T47D (cell line): ENCODE results near the gene UBE2L5.

Experiments used
- DNase-seq, 2 experiments: peaks; one replicate each; pipeline versions ENCODE4 v3.0.0 to v3.0.0-alpha.2; 2011 to 2012; ENCODE audit warnings: low read depth in 1 of 2, low spot score in 1 of 2
- JUND ChIP-seq: IDR thresholded peaks from 2 replicates; pipeline ENCODE4 v1.6.1; 2012; ENCODE audit warnings: low read depth
- in situ Hi-C: cut with HindIII; loops from 2 replicates; pipeline ENCODE4 v1.10.0; 2016; ENCODE audit warnings: low sequenced_read_pairs, low pct_unique_long_range_greater_than_20kb

UBE2L5 gene

DNA sequence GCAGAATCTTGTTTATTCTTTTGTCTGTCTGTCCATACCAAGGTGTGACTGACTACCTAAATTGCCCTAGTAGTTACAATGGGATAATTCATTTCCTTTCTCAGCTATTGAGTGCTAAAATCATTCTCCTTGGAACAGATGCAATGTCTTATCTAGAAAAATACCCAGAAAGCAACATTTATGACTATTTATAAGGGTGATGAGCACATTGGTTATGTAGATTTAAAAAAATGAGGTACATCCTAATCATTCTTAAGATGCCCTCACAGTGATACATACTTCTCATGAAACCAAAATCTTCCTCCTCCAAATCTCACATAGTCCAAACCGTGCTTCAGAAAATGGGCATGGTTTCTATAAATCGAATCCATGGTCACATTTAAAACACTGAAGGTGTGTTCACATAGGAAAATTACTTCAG lies 11.6 kb upstream of the UBE2L5 start:
- DNase-seq = no peak
- no peak for TF ChIP-seq JUND
- in situ Hi-C loops = no loop called here

DNA sequence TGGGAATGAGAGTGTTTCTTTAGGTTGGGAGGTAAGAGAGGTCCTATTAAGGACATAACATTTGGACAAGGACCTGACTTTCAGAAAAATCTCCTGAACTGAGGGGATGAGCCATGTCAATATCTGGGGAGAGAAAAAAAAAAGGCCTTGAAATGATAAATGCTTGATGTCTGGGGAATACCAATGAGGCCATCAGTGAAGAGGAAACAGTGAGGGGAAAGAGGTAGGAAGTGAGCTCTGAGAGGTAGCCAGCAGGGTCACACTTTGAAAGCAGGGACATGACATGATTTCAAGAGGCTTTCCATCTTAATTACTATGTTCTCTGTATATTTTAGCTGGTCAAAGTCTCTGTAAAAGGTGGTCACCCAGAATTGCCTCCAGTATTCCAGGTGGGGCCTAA lies 9.9 kb upstream of the UBE2L5 start:
- no peak for TF ChIP-seq JUND
- DNase-seq = no peak
- in situ Hi-C loops = no loop called here

DNA sequence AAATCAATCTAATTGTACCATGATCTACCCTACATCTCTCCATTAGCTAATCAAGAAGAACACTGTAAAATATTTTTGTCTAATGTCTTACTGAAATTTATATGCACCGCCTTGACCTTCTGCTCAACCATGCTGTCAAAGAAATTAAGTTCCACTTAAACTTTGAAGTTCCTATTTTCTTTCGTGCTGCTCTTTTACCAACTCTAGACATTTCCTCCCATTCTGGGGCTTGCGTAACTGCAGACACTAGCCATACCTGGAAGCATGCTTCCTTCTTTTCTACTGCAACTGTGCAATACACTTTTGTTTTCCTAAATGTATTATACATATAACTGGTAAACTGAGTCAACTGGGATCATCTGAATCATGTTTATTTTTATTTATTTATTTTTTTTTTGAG lies 8.5 kb upstream of the UBE2L5 start:
- no peak for DNase-seq
- in situ Hi-C loops = no loop called here
- TF ChIP-seq JUND = no peak

DNA sequence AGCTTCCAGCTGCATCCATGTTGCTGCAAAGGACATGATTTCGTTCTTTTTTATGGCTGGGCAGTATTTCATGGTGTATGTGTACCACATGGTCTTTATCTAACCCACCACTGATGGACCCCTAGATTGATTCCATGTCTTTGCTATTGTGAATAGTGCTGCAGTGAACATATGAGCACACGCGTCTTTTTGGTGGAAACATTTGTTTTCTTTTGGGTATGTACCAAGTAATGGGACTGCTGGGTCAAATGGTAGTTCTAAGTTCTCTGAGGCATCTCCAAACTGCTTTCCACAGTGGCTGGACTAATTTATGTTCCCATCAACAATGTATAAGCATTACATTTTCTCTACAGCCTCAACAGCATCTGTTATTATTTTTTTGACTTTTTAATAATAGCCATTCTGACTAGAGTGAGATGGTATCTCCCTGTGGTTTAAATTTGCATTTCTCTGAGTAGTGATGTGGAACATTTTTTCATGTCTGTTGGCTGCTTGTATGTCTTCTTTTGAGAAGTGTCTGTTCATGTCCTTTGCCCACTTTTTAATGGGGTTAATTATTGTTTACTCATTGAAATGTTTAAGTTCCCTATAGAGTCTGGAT lies 6.8 kb upstream of the UBE2L5 start:
- in situ Hi-C loops = no loop called here
- DNase-seq = no peak
- TF ChIP-seq JUND = no peak

DNA sequence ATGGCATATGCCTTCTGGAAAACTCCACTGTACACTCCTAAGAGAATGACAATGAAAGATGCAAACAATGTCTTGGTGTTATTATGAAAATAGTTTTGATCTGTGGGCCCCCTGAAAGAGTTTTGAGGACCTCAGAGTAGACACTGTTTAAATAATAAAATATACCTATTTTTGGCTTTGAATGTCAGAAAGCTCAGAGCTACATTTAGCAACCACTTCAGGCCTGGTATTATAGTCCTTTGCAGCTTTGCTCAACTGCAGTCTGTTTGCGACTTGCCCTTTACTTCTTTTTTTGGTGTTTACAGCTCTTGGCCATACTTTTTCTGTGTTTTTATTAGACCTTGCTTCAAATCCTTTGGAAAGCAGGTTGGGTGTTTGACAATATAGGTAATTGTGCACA lies 5.8 kb upstream of the UBE2L5 start:
- in situ Hi-C loops = no loop called here
- no peak for DNase-seq
- no peak for TF ChIP-seq JUND

DNA sequence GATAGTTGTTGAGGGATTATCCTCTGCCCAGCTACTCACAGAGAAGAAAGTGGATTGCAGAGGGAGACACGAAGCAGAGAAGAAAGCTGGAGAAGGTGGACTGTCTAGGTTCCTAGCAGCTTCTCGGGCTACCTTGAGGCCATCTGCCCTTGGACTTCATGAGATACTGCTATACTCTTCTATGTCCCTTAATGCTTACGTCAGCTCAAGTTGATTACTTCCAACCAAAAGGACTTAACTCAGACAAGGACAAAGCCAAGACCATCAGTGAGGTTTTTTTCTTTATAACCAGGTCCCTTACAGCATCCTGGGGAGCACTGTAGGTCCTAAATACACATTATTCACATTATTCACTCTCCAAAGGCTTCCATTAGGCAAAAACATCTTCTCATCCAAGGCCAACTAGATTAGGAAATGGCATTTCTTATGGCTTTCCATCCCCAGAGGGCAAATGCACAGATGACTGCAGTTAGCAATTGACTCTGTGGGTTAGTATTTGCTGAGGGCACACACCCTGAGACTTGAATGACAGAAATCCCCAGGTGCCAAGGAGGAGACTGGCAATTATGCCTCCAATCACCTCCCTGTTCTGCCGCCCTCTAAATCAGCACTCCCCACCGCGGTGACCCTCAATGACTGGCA lies 4.1 kb upstream of the UBE2L5 start:
- no peak for DNase-seq
- in situ Hi-C loops = no loop called here
- no peak for TF ChIP-seq JUND

DNA sequence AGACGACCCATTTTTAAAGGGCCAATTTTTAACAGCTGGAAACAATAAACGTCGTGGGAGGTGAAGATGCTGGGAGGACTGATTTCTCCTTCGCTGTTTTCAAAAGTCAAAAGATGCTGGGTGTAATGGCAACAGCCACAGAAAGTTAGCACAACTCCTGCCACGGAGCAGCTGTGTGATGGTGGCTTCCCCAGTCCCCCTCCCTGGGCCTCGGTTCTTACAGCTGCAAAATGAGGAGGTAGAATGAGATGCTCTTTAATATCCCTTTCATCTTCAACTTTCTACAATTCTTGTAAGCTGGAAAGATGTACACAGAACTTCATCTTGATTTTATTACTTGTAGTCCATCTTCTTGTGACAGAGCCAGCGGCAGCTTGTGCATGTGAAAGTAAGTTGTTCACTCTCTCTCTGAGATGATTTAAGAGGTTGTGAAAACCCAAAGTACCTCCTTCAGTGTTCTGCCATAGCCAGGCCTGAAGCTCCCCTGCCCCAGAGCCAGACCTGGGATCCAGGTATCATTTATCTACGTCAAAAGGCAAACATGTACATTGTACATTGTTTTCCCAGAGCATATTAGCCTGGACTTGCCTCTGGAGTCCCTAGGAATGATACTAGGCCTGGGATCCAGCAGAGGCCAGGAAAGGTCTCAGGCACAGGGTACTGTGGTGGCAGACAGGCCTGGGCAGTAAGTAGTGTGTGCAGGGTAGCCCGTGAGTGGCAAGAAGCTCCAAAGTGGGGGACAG lies 3.4 kb upstream of the UBE2L5 start:
- no peak for TF ChIP-seq JUND
- in situ Hi-C loops = no loop called here
- no peak for DNase-seq

DNA sequence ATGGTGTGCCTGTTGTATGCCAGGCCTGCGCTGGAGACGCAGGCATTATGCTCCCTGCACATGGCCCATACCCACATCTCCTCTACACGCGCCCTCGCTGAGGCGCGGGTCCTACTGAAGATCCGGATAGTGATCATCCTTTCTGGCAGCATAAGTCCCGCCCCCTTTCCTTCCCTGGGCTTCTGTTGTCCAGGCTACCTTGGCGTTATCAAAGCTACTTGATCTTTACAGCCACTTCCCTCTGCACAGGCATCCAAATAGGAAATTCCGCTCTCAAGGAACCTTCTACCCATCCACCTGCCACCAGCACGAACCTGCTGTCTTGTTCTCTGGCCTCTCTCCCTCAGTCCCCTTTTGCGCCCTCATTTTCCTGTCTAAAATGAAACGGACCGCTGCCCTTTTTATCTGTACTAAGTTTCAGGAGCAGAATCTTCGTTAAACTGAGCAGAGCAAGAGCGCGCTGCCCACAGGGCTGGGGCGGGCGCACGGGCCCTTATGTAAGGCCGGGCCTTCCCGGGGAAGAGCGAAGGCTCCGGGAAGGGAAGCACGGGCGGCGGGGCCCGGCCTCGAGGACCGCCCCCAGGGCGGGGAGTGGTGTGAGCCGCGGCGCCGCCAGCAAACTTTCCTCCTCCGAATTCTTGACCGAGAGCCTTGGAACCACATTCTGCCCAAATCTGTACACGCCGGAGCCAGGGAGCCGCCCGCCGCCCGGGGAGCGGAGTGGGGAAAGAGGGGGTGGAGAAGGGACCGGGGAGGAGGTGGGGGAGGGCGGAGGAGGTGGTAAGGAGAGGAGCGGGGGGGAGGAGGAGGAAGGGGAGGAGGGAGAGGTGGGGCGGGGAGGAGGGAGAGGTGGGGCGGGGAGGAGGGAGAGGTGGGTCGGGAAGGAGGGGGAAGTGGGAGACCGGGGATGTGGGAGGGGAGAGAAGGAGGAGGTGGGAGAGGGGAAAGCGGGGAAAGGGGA lies 920 bp upstream of the UBE2L5 start:
- peak; percentile 35 to 86 for DNase-seq
- no peak for TF ChIP-seq JUND
- in situ Hi-C loops = no loop called here

DNA sequence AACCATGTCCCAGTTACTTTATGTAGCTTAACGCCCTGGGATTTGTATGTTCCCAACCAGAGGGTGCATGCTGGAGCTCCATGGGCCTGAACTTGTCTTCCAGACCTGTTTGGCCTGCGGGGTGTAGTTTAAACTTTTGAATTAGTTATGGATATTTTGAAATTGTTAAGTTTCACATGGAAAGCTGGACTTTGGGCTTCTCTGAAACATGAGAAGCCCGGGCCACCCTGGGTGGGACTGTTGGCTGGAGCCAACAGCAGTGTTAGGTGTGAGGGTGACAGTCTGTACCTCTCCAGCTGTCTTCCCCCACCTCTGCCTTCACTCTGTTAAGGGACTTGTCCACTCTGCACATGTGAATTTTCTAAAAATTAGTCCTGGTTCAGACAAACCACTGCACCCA lies 1.6 kb downstream of the UBE2L5 start:
- no peak for DNase-seq
- in situ Hi-C loops = no loop called here
- no peak for TF ChIP-seq JUND

DNA sequence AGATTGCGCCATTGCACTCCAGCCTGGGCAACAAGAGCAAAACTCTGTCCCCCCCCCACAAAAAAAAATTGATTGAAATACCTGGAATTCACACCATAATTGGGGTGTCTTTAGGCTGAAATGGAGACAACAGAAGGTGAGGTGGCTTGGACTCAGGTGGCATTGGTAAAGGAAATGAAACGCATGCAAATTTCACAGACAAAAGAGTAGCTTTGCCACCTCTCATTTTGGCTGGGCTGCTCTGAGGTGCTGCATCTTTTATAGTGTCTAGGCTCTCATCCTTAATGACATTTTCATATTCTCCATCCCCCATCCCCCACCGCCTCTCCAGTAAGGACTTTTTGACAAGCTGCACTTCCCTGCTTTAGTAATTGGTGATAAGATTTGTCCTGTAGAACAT lies 6.9 kb downstream of the UBE2L5 start:
- TF ChIP-seq JUND = no peak
- DNase-seq = no peak
- in situ Hi-C loops = no loop called here

DNA sequence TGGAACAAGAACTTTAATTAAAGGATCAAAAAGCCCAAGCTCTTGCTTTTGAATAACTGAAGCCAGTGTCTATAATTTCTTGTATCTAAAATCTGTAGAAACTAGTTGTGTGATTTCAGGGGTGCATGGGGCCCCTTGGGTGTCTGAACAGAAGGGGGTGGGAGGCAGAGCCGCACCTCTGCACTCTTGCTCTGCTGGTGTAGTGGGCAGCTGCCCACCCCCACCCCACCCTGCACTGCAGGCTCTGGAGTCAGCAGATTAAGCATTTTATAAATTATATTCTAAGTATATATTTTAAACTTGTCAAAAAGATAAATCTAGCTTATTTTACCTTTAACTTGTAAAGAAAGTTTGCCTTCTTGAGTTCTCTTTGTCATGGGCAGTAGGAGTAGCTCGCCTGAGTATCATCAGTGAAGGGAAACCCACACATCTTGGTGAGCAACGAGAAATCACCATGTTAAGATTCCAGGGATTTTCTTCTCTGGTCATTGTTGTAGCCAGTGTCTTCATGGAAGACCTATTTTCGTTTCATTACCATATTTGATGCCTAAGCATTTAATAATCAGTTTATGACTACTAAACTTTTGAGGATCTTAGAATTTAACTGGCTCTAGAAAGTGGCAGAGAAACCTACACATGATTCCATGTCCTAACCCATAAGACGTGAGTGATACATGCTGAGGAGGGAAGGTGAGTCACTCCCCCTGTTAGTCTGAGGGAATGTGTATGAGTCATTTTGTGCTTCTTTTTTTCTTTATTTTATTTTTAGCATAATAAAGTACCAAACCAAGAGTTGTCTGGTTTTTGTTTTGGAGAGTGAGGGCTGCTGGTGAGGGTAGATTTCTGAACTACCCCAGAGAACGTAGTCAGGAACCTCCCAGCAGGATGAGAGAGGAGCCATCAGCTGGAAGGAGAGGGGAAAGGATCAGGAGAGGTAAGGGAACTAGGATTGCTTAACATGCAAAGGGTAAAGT lies 7.7 kb downstream of the UBE2L5 start:
- TF ChIP-seq JUND = no peak
- no peak for DNase-seq
- in situ Hi-C loops = no loop called here
